CD14-positive monocyte (primary cell): ENCODE results near the gene NRXN3. TPM values are rescaled to one million over a fixed set of nuclear protein-coding genes. Genes with fewer than 3 reads are reported as not detected.

ENCODE experiments used
- DNase-seq, 3 donors: peaks; one replicate each; pipeline ENCODE4 v3.0.0-alpha.2; 2011 to 2022
- H2AFZ ChIP-seq: 2 replicates; pipeline ENCODE4 v1.6.0; 2012; ENCODE audit warnings: mild to moderate bottlenecking, low read depth, low read length, inconsistent platforms; ENCODE audit not compliant: insufficient read depth, poor library complexity, severe bottlenecking
- H3K27ac ChIP-seq, 2 donors: 1 replicate in 1 of 2; 2 replicates in 1 of 2; pipeline ENCODE4 v1.5.1; 2012 to 2013; ENCODE audit warnings: low read length in 2 of 2, control low read depth in 1 of 2, inconsistent platforms in 1 of 2, low read depth in 1 of 2, mild to moderate bottlenecking in 1 of 2
- H3K27me3 ChIP-seq, 2 donors: one replicate each; pipeline versions ENCODE4 v1.6.0 to v1.6.1; 2011 to 2013; ENCODE audit warnings: low read length in 2 of 2; ENCODE audit not compliant: control insufficient read depth in 2 of 2, insufficient read depth in 2 of 2
- H3K36me3 ChIP-seq, 2 donors: replicated peaks in 1 of 2; 1 replicate in 1 of 2; 2 replicates in 1 of 2; pipeline versions ENCODE4 v1.5.1 to v1.6.1; 2012 to 2013; ENCODE audit warnings: low read length in 2 of 2, control low read depth in 1 of 2, inconsistent platforms in 1 of 2, mild to moderate bottlenecking in 1 of 2; ENCODE audit not compliant: insufficient read depth in 2 of 2, control insufficient read depth in 1 of 2
- H3K4me1 ChIP-seq, 2 donors: 1 replicate in 1 of 2; 2 replicates in 1 of 2; pipeline versions ENCODE4 v1.5.1 to v1.6.1; 2012 to 2013; ENCODE audit warnings: low read length in 2 of 2, control low read depth in 1 of 2, inconsistent platforms in 1 of 2, mild to moderate bottlenecking in 1 of 2, moderate library complexity in 1 of 2; ENCODE audit not compliant: insufficient read depth in 2 of 2, control insufficient read depth in 1 of 2
- H3K4me2 ChIP-seq: replicated peaks from 2 replicates; pipeline ENCODE3; 2012; ENCODE audit warnings: low read length, moderate library complexity, mild to moderate bottlenecking; ENCODE audit not compliant: poor library complexity, severe bottlenecking; ENCODE audit errors: extremely low read depth
- H3K4me3 ChIP-seq, 3 experiments: fragments of 200-600 bp in 1 of 3; sonication (generic) in 1 of 3; replicated peaks in 1 of 3; 1 replicate in 2 of 3; 2 replicates in 1 of 3; pipeline ENCODE4 v1.5.1; 2011 to 2013; ENCODE audit warnings: low read length in 3 of 3, mild to moderate bottlenecking in 3 of 3, control low read depth in 2 of 3, low read depth in 2 of 3, inconsistent platforms in 1 of 3, moderate library complexity in 1 of 3
- H3K79me2 ChIP-seq: 2 replicates; pipeline ENCODE4 v1.6.0; 2012; ENCODE audit warnings: mild to moderate bottlenecking, control low read depth, inconsistent platforms, low read length, moderate library complexity; ENCODE audit not compliant: insufficient read depth
- H3K9ac ChIP-seq: 2 replicates; pipeline ENCODE4 v1.6.0; 2017; ENCODE audit warnings: low read length, mild to moderate bottlenecking; ENCODE audit not compliant: insufficient read depth, poor library complexity, severe bottlenecking
- H3K9me3 ChIP-seq, 2 donors: replicated peaks in 1 of 2; 1 replicate in 1 of 2; 2 replicates in 1 of 2; pipeline versions ENCODE4 v1.5.1 to v1.6.1; 2012 to 2013; ENCODE audit warnings: low read length in 2 of 2, control low read depth in 1 of 2; ENCODE audit not compliant: control insufficient read depth in 1 of 2, insufficient read depth in 1 of 2
- H4K20me1 ChIP-seq: 2 replicates; pipeline ENCODE4 v1.6.0; 2012; ENCODE audit warnings: mild to moderate bottlenecking, low read length, control low read depth, moderate library complexity; ENCODE audit not compliant: insufficient read depth
- H3K27ac Mint-ChIP-seq, 7 donors: one replicate each; pipeline ENCODE4 v1.8.0; 2020; ENCODE audit warnings: mild to moderate bottlenecking in 7 of 7, mixed read lengths in 7 of 7, moderate library complexity in 6 of 7, inconsistent platforms in 2 of 7
- H3K27me3 Mint-ChIP-seq, 3 donors: one replicate each; pipeline ENCODE4 v1.8.0; 2021 to 2022; ENCODE audit warnings: low read depth in 3 of 3, mild to moderate bottlenecking in 3 of 3, mixed read lengths in 3 of 3, moderate library complexity in 3 of 3, inconsistent platforms in 1 of 3
- H3K36me3 Mint-ChIP-seq, 2 donors: one replicate each; pipeline ENCODE4 v1.8.0; 2020; ENCODE audit warnings: mixed read lengths in 2 of 2, inconsistent platforms in 1 of 2, mild to moderate bottlenecking in 1 of 2
- H3K4me1 Mint-ChIP-seq: one replicate; pipeline ENCODE4 v1.8.0; 2020; ENCODE audit warnings: mild to moderate bottlenecking, mixed read lengths
- H3K4me3 Mint-ChIP-seq, 2 donors: one replicate each; pipeline ENCODE4 v1.8.0; 2020; ENCODE audit warnings: mild to moderate bottlenecking in 2 of 2, mixed read lengths in 2 of 2, moderate library complexity in 1 of 2
- H3K9me3 Mint-ChIP-seq, 7 donors: one replicate each; pipeline ENCODE4 v1.8.0; 2020 to 2022; ENCODE audit warnings: mixed read lengths in 7 of 7, mild to moderate bottlenecking in 6 of 7, moderate library complexity in 6 of 7, inconsistent platforms in 2 of 7
- CTCF ChIP-seq: fragments of 200-600 bp; IDR thresholded peaks from one replicate; pipeline ENCODE4 v1.8.0; 2022; ENCODE audit warnings: antibody characterized with exemption, mild to moderate bottlenecking
- WGBS: methylation state at CpG from one replicate; pipeline ENCODE4 v1.1.5; 2013; ENCODE audit warnings: missing lambda C conversion rate; ENCODE audit not compliant: insufficient coverage; 5-methylcytosine and 5-hydroxymethylcytosine counted together
- intact Hi-C, 2 donors: fragments of 100-400 bp; cut with micrococcal nuclease; formaldehyde crosslinking; loops; one replicate each; pipeline versions ENCODE4 v1.15.0 to v1.15.1; 2023
- polyA plus RNA-seq, 3 donors: library from polyadenylated mRNA; depleted of rRNA in 1 of 3; unstranded in 2 of 3; stranded (reverse) in 1 of 3; fragments of 300-500 nt in 2 of 3; fragments of >200 nt in 1 of 3; fragmentation: Illumina TruSeq in 2 of 3; gene quantifications; 1 replicate in 2 of 3; 2 replicates in 1 of 3; pipeline ENCODE4 v1.2.3, GENCODE V29; 2012 to 2021

The NRXN3 gene
- polyA plus RNA-seq, 3 donors, result not detected

GRCh38 chr14:78788467-78789360 is 618.5 kb downstream of the NRXN3 start:
- H3K4me1 Mint-ChIP-seq, result no peaks in the 10 kb centered on the region
- Histone ChIP-seq H3K79me2 (no peaks in the 10 kb centered on the region), H3K4me1 (no peaks in the 10 kb centered on the region), H3K36me3 (no peaks in the 10 kb centered on the region), H3K4me2 (no peak overlapping the region), H4K20me1 (no peaks in the 10 kb centered on the region), H3K27me3 (no peaks in the 10 kb centered on the region), H2AFZ (no peak overlapping the region), H3K27ac (no peak overlapping the region), H3K9me3 (no peaks in the 10 kb centered on the region), H3K4me3 (no peak overlapping the region), H3K9ac (no peak overlapping the region)
- intact Hi-C loops, result no loop called here
- WGBS, result 94% methylated on average over 2 of the region's 2 CpGs
- no peak for DNase-seq
- no peaks in the 10 kb centered on the region for H3K27me3 Mint-ChIP-seq
- TF ChIP-seq CTCF, result no peak
- no peak overlapping the region for H3K27ac Mint-ChIP-seq
- H3K9me3 Mint-ChIP-seq, result peaks cover 0 to 4% (median 0%) of the 10 kb centered on the region in 7 donors
- no peak overlapping the region for H3K4me3 Mint-ChIP-seq
- H3K36me3 Mint-ChIP-seq, result no peaks in the 10 kb centered on the region

GRCh38 chr14:78790271-78790670 is 620.1 kb downstream of the NRXN3 start:
- Histone ChIP-seq H4K20me1 (no peaks in the 10 kb centered on the region), H3K27ac (no peak overlapping the region), H3K4me2 (no peak overlapping the region), H2AFZ (no peak overlapping the region), H3K9ac (no peak overlapping the region), H3K27me3 (no peaks in the 10 kb centered on the region), H3K4me3 (no peak overlapping the region), H3K4me1 (no peaks in the 10 kb centered on the region), H3K79me2 (no peaks in the 10 kb centered on the region), H3K9me3 (no peaks in the 10 kb centered on the region), H3K36me3 (no peaks in the 10 kb centered on the region)
- Mint-ChIP-seq H3K4me1 (no peaks in the 10 kb centered on the region), H3K4me3 (no peak overlapping the region), H3K9me3 (peaks cover 0 to 3% (median 0%) of the 10 kb centered on the region in 7 donors), H3K27ac (no peak overlapping the region), H3K36me3 (no peaks in the 10 kb centered on the region), H3K27me3 (peaks cover 0 to 1% (median 0%) of the 10 kb centered on the region in 3 donors)
- no peak for TF ChIP-seq CTCF
- no CpG with 5 or more reads among the region's 2 CpGs for WGBS
- intact Hi-C loops, result no loop called here
- DNase-seq, result no peak
